Omental fat pad (tissue), 4 donors: ENCODE results near the gene DOCK4. TPM values are rescaled to one million over a fixed set of nuclear protein-coding genes. Genes with fewer than 3 reads are reported as not detected.

Experiments used
- ATAC-seq: fragments of 150-250 bp; one replicate; pipeline ENCODE4 v1.9.1; 2016; ENCODE audit warnings: mild to moderate bottlenecking, moderate library complexity; ENCODE audit not compliant: low FRiP score
- DNase-seq: peaks from one replicate; pipeline ENCODE4 v3.0.0-alpha.2; 2019; ENCODE audit warnings: low spot score
- CTCF ChIP-seq, 3 donors: fragments of 450-650 bp; IDR thresholded peaks; one replicate each; pipeline ENCODE4 v1.5.1; 2016 to 2017; ENCODE audit warnings: antibody characterized with exemption in 3 of 3, mild to moderate bottlenecking in 3 of 3, moderate library complexity in 2 of 3
- total RNA-seq, 4 donors: library from RNA; depleted of rRNA; stranded (reverse); fragments of >200 nt; gene quantifications; one replicate each; pipeline ENCODE4 v1.1.0, GENCODE V29; 2016

The DOCK4 gene
- total RNA-seq, 4 donors from 2014 or later, result 47.5 to 86.9 (median 59.7) TPM

DNA sequence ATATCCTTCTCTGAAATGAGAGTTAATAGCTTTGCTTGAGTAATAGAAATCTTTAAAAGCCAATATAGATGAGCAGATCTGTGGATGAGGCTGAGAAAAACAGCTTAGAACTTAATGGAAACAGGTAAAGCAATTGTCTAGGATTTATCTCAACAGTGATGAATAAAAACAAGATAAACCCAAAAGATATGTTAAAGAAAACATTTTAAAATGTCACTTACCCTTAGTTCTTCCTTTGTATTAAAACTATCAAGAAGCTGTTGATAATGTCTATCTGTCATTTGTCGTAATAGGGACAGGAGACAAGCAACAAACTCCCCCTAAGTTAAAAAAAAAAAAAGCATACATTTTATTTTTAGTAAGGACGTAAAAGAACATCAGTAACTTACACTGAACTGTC, 371.8 kb downstream of the DOCK4 start:
- ATAC-seq, result no peak
- no peak for TF ChIP-seq CTCF (IDR thresholded peaks at IDR 0.05)
- no peak for DNase-seq

DNA sequence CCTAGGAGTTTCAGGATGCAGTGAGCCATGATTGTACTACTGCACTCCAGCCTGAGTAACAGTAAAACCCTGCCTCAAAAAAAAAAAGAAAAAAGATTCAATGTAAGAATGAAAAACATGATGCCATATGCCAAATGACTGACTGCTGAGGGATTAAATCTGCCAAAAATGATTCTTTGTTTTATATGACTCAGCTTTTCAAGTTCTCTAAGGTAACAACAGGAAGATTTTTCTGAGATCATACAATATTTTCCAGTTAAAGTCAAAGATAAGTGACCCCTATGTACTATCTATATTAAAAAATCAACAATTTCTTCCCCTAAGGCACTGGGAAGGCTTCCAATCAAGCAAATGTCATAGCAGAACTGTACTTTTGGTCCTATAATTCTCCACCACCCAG, 372.7 kb downstream of the DOCK4 start:
- ATAC-seq (no peak), DNase-seq (no peak)
- no peak for TF ChIP-seq CTCF (IDR thresholded peaks at IDR 0.05)

- no peak for ATAC-seq
- DNase-seq, result no peak
- TF ChIP-seq CTCF (IDR thresholded peaks at IDR 0.05), result no peak
Measured at GRCh38 chr7:111832174-111832573, 374.0 kb downstream of the DOCK4 start.

DNA sequence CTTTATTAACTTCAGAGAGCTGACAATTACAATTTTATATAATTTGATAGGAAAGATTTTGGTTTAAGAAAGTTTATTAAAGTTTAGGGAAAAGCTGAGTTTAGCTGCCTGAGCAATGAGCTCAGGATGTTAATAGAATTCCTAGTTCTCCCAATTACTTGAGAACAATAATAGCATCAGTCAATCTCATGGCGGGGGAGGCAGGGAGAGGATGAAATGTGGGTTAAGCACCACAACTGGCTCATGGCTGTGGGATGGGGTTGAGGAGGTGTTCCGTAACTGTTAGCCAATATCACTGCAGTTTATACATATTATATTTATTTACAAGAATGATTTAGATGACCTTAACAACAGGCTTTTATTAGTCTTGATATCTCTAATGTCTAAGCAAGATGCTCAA, 377.0 kb downstream of the DOCK4 start:
- no peak for ATAC-seq
- no peak for DNase-seq
- TF ChIP-seq CTCF (IDR thresholded peaks at IDR 0.05), result no peak

DNA sequence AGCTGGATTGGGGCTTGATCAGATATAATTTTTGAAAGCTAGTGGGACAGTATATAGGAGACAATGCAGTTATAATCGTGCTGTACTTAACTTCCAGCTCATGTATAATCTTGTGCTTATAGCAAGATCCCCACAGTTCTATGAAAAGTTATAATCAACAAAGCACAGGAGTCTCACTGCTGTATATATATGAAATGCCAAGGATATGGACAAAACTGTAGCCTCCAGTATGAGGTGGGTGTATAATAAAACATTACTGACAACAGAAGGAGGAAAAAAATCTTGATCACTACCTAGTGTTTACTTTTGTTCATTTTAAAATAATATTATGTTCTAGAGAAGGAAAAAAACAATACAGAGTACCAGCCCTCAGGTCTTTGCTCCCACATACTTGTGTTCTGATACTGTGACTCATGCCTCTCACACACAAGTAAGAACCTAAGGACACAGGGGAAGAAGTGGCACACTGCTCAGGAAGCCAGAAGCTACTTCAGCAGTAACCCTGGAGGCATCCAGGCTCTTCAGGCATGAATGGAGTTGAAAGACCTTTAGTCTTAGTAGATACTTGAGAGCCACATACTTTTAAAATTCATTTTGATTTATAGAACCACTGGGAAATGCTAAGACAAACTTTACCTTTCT, 378.2 kb downstream of the DOCK4 start:
- no peak for DNase-seq
- TF ChIP-seq CTCF (IDR thresholded peaks at IDR 0.05), result no peak
- no peak for ATAC-seq

- no peak for TF ChIP-seq CTCF (IDR thresholded peaks at IDR 0.05)
- ATAC-seq (no peak), DNase-seq (no peak)
Measured at GRCh38 chr7:111825046-111825445, 381.2 kb downstream of the DOCK4 start.

GRCh38 chr7:111823826-111824225, 382.4 kb downstream of the DOCK4 start:
- TF ChIP-seq CTCF (IDR thresholded peaks at IDR 0.05), result no peak
- ATAC-seq, result no peak
- DNase-seq, result no peak
